Fibroblast of skin of right quadriceps (primary cell): Measurements from ENCODE around the gene PKP3.

Experiments used
- DNase-seq: peaks from one replicate; pipeline ENCODE4 v3.0.0-alpha.2; 2013

PKP3 gene

GRCh38 chr11:449889-450808 is 56.1 kb downstream of the PKP3 start, which contains the start of gene PTDSS2:
TSS of gene PTDSS2 (plus strand) at chr11:450279. CDS start at chr11:450456, 177 bp downstream.
- peak; percentile 91 for DNase-seq

GRCh38 chr11:450809-451451 is 56.9 kb downstream of the PKP3 start:
- peak; percentile 68 for DNase-seq

GRCh38 chr11:451738-452137 is 57.7 kb downstream of the PKP3 start:
- DNase-seq: no peak

GRCh38 chr11:452203-452744 is 58.3 kb downstream of the PKP3 start:
- no peak for DNase-seq

GRCh38 chr11:452916-453527 is 59.0 kb downstream of the PKP3 start:
- no peak for DNase-seq

- DNase-seq: no peak
Measured at GRCh38 chr11:453564-453963, 59.6 kb downstream of the PKP3 start.

GRCh38 chr11:454043-454442 is 60.0 kb downstream of the PKP3 start:
- DNase-seq: no peak
